Measurements from ENCODE around the gene TTLL10. TPM values are rescaled to one million over a fixed set of nuclear protein-coding genes. Genes with fewer than 3 reads are reported as not detected.

Gene TTLL10
- total and polyA plus RNA-seq, 2 of the 4 experiments (the other 2 are of a cell fraction) = not detected

- in situ Hi-C loops (cut with MboI; ENCODE audit: low sequenced_read_pairs) = no loop called here
- H3K36me3 ChIP-seq (ENCODE audit: control insufficient read depth, insufficient read depth, low read length) = no peaks in the 10 kb centered on the region
Observed at GRCh38 chr1:1189111-1189510, 15.4 kb downstream of the TTLL10 start.

More at GRCh38 chr1:1189111-1189510, 15.4 kb downstream of the TTLL10 start:
- no peak overlapping the region for H2BK5ac ChIP-seq (ENCODE audit: low read depth, low read length, poor library complexity, severe bottlenecking)
- no peaks in the 10 kb centered on the region for H3K79me1 ChIP-seq (ENCODE audit: low read depth in 1 of 2, low read length in 2 of 2)
- H4K91ac ChIP-seq (ENCODE audit: insufficient read depth, low read depth, low read length) = no peak overlapping the region
- no peak overlapping the region for H3K14ac ChIP-seq (replicated peaks; ENCODE audit: low read depth, low read length)
- no peak overlapping the region for H2AK5ac ChIP-seq (ENCODE audit: low read depth, low read length)
- no peak overlapping the region for H2BK120ac ChIP-seq (ENCODE audit: low read depth, low read length)
- no peak for DNase-seq
- no peak overlapping the region for H3K23ac ChIP-seq (ENCODE audit: low read depth, low read length)
- intact Hi-C loops (cut with micrococcal nuclease) (no loop called here), dilution Hi-C loops (cut with HindIII; ENCODE audit: low sequenced_read_pairs, unreplicated experiment) (no loop called here)
- H2AK9ac ChIP-seq (replicated peaks; ENCODE audit: low read depth, low read length, poor library complexity) = no peak overlapping the region
- no peaks in the 10 kb centered on the region for H3K27me3 ChIP-seq (ENCODE audit: control insufficient read depth, insufficient read depth, low read length)
- H3K4ac ChIP-seq (ENCODE audit: low read depth, low read length) = no peak overlapping the region
- H4K8ac ChIP-seq (ENCODE audit: low read depth in 2 of 2, low read length in 2 of 2) = no peak overlapping the region
- no peak overlapping the region for H3K56ac ChIP-seq (ENCODE audit: extremely low read depth, insufficient read depth, low read length)
- no CpG with 5 or more reads among the region's 5 CpGs for WGBS, 2 experiments (ENCODE audit: extremely low coverage in 2 of 2, insufficient read length in 1 of 2)
- no TSS peak for BruUV-seq (replicated peaks)
- H3K9ac ChIP-seq (ENCODE audit: low read depth, low read length) = no peak overlapping the region
- H2AFZ ChIP-seq (replicated peaks; ENCODE audit: low read length, poor library complexity) = no peak overlapping the region
- H2BK15ac ChIP-seq (ENCODE audit: low read depth, low read length) = no peak overlapping the region
- ChIA-PET CTCF (no interaction called here), POLR2A (ENCODE audit: unreplicated experiment) (no interaction called here)
- H3K27ac ChIP-seq (ENCODE audit: insufficient read depth, low read length) = no peak overlapping the region
- ATAC-seq (ENCODE audit: low read depth) = no peak
- no peak overlapping the region for H3K4me2 ChIP-seq (ENCODE audit: low read depth, low read length)
- no peak overlapping the region for H3K4me3 ChIP-seq (ENCODE audit: insufficient read depth, low read depth, low read length)
- no peaks in the 10 kb centered on the region; the same call in 1 of the 2 replicates for H3K9me3 ChIP-seq (ENCODE audit: control insufficient read depth, insufficient read depth, low read length)
- H4K5ac ChIP-seq (ENCODE audit: low read depth, low read length) = no peak overlapping the region
- H4K20me1 ChIP-seq (ENCODE audit: insufficient read depth, low read length) = no peaks in the 10 kb centered on the region
- H2BK20ac ChIP-seq (ENCODE audit: low read depth, low read length) = no peak overlapping the region
- H3K9me1 ChIP-seq (ENCODE audit: insufficient read depth, low read length) = no peaks in the 10 kb centered on the region
- no peak overlapping the region for H3K18ac ChIP-seq (ENCODE audit: low read depth, low read length)
- no peaks in the 10 kb centered on the region for H3K4me1 ChIP-seq (ENCODE audit: control insufficient read depth, insufficient read depth, low read length)
- TF ChIP-seq MXI1 (IDR thresholded peaks at IDR 0.05; ENCODE audit: borderline replicate concordance, low read depth, low read length) (no peak), RAD21 (IDR thresholded peaks at IDR 0.05; ENCODE audit: low read length) (no peak), RFX5 (IDR thresholded peaks at IDR 0.05; ENCODE audit: low read depth, low read length) (no peak), ELK1 (IDR thresholded peaks at IDR 0.05; ENCODE audit: borderline replicate concordance, low read depth, low read length) (no peak), BHLHE40 (IDR thresholded peaks at IDR 0.05; ENCODE audit: low read depth, low read length) (no peak), POLR2A (IDR thresholded peaks at IDR 0.05; ENCODE audit: low read depth, low read length) (no peak)
